Nephron (organoid): ENCODE measurements around the gene COL8A1.

Experiments used
- H3K27ac Mint-ChIP-seq, 3 experiments: 2 replicates each; pipeline ENCODE4 v1.8.0; 2020; ENCODE audit warnings: mixed read lengths in 3 of 3, mild to moderate bottlenecking in 2 of 3, moderate library complexity in 1 of 3
- H3K27me3 Mint-ChIP-seq: 2 replicates; pipeline ENCODE4 v1.8.0; 2021; ENCODE audit warnings: low read depth, mild to moderate bottlenecking, moderate library complexity, mixed read lengths
- H3K36me3 Mint-ChIP-seq: 2 replicates; pipeline ENCODE4 v1.8.0; 2020; ENCODE audit warnings: low read depth, mixed read lengths
- H3K4me1 Mint-ChIP-seq: 2 replicates; pipeline ENCODE4 v1.8.0; 2020; ENCODE audit warnings: mixed read lengths
- H3K4me3 Mint-ChIP-seq, 3 experiments: 2 replicates each; pipeline ENCODE4 v1.8.0; 2020; ENCODE audit warnings: mild to moderate bottlenecking in 3 of 3, mixed read lengths in 3 of 3, moderate library complexity in 2 of 3
- H3K9me3 Mint-ChIP-seq: 2 replicates; pipeline ENCODE4 v1.8.0; 2020; ENCODE audit warnings: mixed read lengths
- TF ChIP-seq, protein P1 (sequence below), 3 experiments: fragments of 200-600 bp; sonication (generic); IDR thresholded peaks; one replicate each; pipeline ENCODE4 v1.5.0; 2021; ENCODE audit warnings: antibody characterized with exemption in 3 of 3; ENCODE audit not compliant: unreplicated experiment in 3 of 3

The COL8A1 gene

GRCh38 chr3:99758502-99759177, 120.2 kb downstream of the COL8A1 start:
- no peaks in the 10 kb centered on the region for H3K9me3 Mint-ChIP-seq
- H3K36me3 Mint-ChIP-seq: no peaks in the 10 kb centered on the region
- H3K27me3 Mint-ChIP-seq: peaks cover 18% of the 10 kb centered on the region
- no peak overlapping the region for H3K27ac Mint-ChIP-seq
- no peak overlapping the region for H3K4me3 Mint-ChIP-seq
- TF ChIP-seq, protein P1, sequence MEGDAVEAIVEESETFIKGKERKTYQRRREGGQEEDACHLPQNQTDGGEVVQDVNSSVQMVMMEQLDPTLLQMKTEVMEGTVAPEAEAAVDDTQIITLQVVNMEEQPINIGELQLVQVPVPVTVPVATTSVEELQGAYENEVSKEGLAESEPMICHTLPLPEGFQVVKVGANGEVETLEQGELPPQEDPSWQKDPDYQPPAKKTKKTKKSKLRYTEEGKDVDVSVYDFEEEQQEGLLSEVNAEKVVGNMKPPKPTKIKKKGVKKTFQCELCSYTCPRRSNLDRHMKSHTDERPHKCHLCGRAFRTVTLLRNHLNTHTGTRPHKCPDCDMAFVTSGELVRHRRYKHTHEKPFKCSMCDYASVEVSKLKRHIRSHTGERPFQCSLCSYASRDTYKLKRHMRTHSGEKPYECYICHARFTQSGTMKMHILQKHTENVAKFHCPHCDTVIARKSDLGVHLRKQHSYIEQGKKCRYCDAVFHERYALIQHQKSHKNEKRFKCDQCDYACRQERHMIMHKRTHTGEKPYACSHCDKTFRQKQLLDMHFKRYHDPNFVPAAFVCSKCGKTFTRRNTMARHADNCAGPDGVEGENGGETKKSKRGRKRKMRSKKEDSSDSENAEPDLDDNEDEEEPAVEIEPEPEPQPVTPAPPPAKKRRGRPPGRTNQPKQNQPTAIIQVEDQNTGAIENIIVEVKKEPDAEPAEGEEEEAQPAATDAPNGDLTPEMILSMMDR (IDR thresholded peaks at IDR 0.05; ENCODE audit: unreplicated experiment in 3 of 3): no peak
- peaks cover 34% of the 10 kb centered on the region for H3K4me1 Mint-ChIP-seq

GRCh38 chr3:99760031-99760430, 121.6 kb downstream of the COL8A1 start:
- Mint-ChIP-seq H3K27me3 (peaks cover 18% of the 10 kb centered on the region), H3K27ac (peak overlapping the region in 1 of 3 experiments; percentile 15), H3K36me3 (no peaks in the 10 kb centered on the region), H3K4me1 (peaks cover 34% of the 10 kb centered on the region), H3K4me3 (no peak overlapping the region), H3K9me3 (no peaks in the 10 kb centered on the region)
- TF ChIP-seq, protein P1 (IDR thresholded peaks at IDR 0.05; ENCODE audit: unreplicated experiment in 3 of 3): no peak

- H3K27ac Mint-ChIP-seq: peak overlapping the region in 1 of 3 experiments; percentile 7
- H3K4me3 Mint-ChIP-seq: no peak overlapping the region
- peaks cover 16% of the 10 kb centered on the region for H3K27me3 Mint-ChIP-seq
- no peaks in the 10 kb centered on the region for H3K36me3 Mint-ChIP-seq
- TF ChIP-seq, protein P1 (IDR thresholded peaks at IDR 0.05; ENCODE audit: unreplicated experiment in 3 of 3): no peak
- peaks cover 34% of the 10 kb centered on the region for H3K4me1 Mint-ChIP-seq
- no peaks in the 10 kb centered on the region for H3K9me3 Mint-ChIP-seq
Observed at GRCh38 chr3:99760629-99761028, 122.2 kb downstream of the COL8A1 start.

GRCh38 chr3:99761415-99762165, 123.2 kb downstream of the COL8A1 start:
- Mint-ChIP-seq H3K27ac (peak overlapping the region in 1 of 3 experiments; percentile 21), H3K4me1 (peaks cover 30% of the 10 kb centered on the region), H3K27me3 (peaks cover 12% of the 10 kb centered on the region), H3K36me3 (no peaks in the 10 kb centered on the region), H3K4me3 (no peak overlapping the region), H3K9me3 (no peaks in the 10 kb centered on the region)
- TF ChIP-seq, protein P1 (IDR thresholded peaks at IDR 0.05; ENCODE audit: unreplicated experiment in 3 of 3): no peak

DNA sequence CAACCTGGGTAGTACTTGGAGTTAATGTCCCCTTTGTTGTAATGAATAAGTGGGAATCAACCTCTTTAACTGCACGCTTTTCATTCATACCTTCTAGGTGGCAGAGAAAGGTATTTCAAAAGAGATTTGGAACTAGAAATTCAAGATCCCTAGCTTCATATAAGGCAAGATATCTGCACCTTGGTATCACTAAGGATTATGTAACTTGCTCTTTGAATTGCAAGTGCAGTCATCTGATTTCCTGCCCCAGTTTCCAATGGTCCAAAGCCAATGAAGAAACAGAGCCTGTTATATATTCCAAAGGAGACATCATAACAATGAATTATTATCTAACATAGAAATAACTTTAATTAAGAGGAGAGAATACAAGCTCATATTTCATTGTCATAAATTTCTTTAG, 124.5 kb downstream of the COL8A1 start:
- Mint-ChIP-seq H3K27me3 (peaks cover 12% of the 10 kb centered on the region), H3K36me3 (no peaks in the 10 kb centered on the region), H3K4me1 (peaks cover 40% of the 10 kb centered on the region), H3K4me3 (no peak overlapping the region), H3K27ac (no peak overlapping the region), H3K9me3 (no peaks in the 10 kb centered on the region)
- TF ChIP-seq, protein P1 (IDR thresholded peaks at IDR 0.05; ENCODE audit: unreplicated experiment in 3 of 3): no peak
